HG02870 (cell line): ENCODE results near the gene ASZ1.

Experiments used
- ATAC-seq: cut with Tn5 transposase; IDR thresholded peaks from one replicate; pipeline ENCODE4 v1.9.1; 2021; ENCODE audit warnings: mild to moderate bottlenecking, moderate library complexity; ENCODE audit not compliant: unreplicated experiment

Gene ASZ1

DNA sequence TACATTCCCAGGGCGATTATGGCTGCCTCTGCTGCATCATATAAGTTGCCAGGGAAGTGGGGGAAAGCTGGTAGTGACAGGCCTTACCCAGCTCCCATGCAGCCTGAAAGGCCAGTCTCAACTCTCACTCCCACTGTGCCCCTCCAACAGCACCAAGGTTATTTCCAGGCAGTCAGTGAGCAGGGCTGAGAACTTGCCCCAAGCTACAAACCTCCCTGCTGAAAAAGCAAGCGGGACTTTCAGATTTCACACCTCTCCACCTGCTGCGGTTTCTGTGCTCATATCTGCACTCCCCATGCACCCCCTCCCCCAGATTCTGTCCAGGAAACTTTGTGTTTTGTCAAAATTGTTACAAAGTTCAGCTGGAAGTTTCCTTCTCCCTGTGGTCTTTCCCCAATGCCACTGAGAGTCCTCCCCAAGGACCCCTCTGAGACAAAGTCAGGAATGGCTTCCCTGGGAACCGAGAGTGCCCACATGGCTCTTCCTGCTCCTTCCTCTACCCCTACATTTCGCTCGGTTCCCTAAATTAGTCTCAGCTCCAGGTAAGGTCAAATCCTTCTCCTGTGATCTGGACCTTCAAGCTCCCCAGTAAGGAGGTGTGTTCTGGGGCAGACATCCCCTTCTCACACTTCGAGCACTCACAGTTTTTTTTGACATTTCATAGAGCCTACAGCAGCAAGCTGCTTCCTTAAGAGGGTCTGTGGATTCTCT, 79.2 kb downstream of the ASZ1 start:
- ATAC-seq, result peak; percentile 94

DNA sequence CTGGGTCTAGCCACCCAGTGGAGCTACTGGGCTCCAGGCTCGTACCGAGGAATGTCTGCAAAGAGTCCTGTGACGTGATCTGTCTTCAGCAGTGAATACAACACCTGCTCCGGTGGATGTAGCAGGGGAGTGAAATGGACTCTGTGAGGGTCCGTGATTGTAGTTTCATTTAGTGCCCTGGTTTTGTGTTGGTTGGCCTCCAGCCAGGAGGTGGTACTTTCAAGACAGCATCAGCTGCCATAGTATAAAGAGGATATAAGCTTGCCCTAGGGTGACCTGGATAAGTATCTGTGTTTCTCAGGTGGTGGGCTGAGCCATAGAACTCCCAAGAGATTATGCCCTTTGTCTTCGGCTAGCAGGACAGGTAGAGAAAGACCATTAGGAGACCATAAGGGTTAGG, 79.8 kb downstream of the ASZ1 start:
- ATAC-seq, result peak; percentile 15

DNA sequence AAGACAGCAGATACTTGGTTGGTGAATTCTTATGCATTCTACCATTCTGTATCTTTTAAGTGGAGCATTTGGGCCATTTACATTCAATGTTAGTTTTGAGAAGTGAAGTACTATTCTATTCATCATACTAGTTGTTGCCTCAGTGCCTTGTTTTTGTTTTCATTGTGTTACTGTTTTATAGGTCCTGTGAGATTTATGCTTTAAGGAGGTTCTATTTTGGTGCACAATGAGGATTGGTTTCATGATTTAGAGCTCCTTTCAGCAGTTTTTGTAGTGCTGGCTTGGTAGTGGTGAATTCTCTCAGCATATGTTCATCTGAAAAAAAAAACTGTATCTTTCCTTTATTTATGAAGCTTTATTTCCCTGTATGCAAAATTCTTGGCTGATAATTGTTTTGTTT, 81.1 kb downstream of the ASZ1 start:
- ATAC-seq, result no peak

DNA sequence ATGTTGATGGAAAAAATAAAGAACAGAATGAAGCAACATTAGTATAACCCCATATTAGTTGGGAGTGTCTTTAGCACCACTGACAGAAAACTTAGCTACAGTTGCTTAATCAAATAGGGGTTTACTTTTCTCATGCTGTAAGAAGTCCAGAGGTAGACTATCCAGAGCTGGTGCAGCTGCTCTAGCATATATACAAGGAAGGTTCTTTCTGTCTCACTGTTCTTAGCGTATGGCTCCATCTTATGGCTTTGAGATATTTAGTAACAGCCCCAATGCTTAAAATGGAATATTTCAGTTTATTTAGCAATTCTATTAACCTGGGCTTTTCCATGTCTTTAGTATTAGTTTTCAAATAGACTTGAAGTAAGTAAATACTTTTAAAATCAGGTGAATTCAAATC, 89.3 kb downstream of the ASZ1 start:
- ATAC-seq, result no peak

DNA sequence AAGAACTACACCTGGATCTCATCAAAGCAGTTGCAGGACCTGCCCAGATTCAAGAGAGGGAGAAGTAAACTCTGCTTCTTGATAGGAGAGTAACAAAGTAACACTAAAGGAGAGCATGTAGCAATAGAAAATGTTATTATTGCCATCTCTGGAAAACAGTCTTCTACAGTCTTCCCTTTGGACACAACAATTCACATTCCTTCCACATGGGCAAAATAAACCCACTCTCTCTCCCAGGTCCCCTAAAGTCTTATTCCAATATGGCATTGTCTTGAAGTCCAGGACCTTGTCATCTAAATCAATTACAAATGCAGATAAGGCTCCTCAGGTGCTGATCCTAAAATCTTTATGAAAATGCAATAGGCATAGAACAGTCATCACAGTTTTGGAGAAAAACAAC, 94.1 kb downstream of the ASZ1 start:
- no peak for ATAC-seq

DNA sequence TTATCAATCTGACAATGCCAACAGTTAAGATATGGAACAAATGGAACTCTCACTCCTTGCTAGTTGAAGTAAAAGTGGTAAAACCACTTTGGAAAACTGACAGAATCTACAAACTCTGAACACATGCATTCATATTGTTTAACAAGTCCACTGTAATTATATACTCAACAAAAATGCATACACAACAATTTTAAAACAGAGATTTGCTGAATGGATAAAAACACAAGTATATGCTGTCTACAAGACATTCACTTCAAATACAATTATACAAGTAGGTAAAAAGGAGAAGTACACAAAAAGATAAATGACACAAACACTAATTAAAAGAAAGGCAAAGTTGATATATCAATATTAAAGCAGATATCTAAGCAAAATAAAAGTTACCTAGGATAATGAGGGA, 95.3 kb downstream of the ASZ1 start:
- ATAC-seq, result no peak

DNA sequence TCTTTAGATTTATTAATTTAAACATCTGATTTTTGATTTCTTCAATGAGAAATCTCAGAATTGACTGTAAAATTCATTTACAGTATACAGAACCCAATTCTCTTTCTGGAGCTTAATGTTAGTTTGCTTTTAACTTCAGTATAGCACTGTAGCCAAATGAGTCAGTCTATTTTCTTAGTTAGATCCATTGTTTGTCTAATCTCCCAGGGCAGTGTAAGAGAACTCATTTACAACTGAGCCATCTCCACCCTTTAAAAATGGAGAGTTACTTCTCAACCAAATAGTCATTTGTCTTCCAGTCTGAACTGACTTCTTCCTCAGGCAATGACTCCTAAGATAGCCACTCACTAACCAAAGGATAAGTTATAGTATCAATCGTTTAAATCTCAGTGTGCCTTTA, 101.5 kb downstream of the ASZ1 start:
- ATAC-seq, result no peak

DNA sequence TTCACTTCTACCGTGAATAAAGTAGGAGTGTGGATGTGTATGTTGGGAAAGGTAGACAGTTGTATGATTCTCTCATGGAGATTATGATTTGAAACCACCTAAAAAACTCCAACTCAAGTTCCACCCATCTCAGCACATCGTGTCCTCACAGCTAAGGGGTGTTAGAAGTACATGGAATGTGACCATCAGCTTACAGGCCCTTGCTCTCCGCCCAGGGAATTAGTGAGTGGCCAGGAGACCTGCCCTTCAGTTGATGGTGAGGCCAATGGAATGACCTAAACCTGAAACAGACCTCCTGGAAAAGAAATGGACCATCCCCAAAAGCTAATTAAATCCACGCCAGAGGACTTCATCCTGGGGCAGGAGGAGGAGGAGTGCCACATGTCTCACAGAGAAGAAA, 102.3 kb downstream of the ASZ1 start:
- no peak for ATAC-seq

DNA sequence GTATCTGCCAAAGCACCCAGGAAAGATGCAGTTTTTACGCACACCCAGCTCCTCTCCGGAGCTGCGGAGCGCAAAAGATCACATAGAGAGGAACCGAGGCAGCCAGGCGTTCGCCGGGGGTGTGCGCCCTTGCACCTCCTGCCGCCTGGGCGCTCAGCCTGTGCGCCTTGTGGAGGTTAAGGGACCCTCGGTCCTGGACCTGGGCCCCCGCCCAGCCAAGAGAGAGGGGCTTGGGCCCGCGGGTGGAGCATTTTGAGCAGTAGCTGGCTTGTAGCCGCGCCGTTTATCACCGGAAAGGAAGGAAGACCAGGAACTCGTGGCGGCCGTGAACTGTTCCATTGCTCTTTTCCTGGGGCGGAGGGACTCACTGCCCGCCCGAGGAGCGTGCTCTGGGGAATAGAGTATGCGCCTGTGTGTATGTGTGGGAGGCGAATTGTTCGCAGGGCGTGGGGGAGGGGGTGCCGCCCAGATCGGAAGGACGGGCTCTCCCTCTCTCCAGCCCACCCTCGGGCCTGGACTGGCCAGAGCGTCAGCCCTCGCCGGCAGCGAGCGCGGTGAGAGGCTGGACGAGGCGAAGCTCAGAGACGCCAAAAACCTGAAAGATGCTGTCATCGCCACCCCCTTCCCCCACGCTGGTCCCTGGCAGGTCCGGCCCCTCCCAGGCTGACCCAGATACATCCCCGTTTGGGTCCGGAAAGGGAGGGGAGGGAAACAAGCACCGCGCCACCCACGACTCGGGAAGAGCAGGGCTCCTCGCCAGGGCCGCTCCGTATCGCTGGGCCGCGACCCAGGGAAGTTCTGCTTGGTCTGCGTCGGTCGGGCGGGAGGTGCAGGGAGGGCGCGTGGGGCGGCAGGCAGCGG, 103.2 kb downstream of the ASZ1 start:
- no peak for ATAC-seq

DNA sequence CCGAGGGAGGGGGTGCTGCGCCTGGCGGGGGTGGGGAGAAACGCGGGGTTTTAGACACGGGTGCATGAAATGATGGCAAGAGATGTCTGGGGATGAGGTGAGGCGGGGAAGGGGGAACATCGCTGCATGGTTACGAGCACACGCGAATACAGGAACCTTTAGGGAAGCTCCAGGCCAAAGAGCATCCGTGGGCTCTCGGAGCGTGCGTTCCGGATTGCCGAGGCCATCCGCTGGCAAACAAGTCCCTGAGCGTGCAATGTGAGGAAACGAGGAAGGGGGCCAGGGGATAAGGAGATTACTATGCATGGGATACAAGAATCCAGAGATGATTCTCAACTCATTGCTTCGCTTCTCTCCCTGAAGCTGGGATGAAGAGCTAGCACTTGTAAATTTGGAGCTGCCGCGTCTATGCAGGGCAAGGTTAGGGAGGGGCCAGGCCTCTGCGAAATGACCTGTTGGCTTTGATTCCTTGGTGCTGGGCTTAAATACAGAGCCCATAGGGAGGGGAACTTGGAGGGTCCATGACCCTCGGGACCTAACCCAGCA, 103.9 kb downstream of the ASZ1 start:
- ATAC-seq, result no peak

DNA sequence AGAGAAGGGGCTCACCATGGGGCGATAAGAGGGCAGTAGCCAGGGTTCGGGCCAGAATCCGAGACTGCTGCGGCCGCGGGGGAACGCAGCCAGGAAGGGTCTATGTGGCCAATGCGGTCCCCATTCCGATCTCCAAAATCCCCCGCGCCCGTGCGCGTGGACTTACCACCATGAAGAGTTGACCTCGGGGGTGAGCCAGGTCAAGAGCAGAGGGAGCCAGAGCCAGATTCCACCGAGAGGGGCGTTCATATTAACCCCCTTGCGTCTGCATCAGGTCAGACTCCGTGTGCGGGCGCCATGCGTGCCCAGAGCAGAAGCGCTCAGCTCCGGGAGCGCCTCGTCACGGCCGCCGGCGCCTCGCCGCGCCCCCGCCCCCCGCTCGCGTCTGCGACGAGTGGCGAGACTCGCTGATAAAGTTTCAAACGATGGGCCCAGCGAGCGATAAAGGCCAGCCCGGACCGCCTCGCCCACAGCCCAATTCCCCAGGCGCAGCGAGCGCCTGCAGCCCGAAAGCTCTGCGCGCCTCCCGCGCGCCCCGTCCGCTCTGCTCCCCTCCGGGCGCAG, 104.5 kb downstream of the ASZ1 start, which contains the start of gene WNT2:
Gene WNT2 (minus strand): TSS at position 318 of the 564 bp plus-strand sequence. CDS start 69 bp downstream, at position 249.
- no peak for ATAC-seq

DNA sequence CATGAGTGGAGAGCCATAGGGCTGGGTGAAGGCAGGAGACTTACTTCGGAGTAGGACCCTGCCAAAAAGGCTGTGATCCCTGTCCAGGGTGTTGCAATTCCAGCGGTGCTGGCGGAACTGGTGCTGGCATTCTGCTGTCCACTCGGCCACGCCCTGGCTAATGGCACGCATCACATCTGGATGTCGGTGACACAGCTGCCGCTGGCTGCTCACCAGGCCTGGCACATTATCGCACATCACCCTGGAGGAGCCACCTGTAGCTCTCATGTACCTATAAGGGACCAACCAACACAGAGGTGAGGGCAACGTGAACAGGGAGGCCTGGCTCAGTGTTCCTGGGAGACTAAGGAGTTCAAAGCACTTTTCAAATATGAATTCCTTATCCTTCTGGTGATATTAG, 106.8 kb downstream of the ASZ1 start:
- no peak for ATAC-seq

DNA sequence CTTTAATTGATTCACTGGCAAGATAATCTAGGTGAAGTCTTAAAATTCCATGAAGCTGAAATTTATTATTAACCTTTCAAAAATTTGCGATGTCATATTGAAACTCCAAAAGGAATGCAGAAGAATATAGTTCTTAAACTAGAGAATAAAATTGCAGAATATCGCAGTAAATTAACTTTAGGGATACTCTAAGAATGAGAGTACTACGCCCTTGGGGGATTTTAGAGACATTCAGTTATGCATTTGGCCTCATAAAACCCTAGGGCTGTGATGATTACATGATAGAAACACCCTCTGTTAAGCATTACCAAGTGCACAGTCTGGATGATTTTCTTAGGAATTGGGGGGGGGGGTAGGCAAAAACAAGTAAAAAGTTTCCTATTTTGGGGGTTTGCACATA, 108.1 kb downstream of the ASZ1 start:
- ATAC-seq, result no peak

DNA sequence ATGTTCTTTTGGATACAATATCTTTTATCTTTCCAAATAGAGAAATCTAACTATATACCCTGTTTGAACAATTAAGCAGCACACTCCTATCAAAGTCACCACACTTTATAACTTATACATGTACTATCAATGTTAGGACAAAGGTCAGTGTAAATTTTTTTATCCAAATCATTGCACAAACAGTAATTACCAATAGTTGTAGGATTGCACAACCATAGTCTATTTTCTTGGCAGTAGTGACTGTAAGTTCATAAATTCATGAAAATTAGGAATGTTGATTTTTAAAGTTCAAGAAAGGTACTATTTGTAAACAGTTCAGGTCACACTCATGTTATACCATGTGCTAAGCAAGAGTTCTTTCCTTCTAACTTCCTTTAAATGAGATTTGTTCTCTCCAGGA, 113.7 kb downstream of the ASZ1 start:
- ATAC-seq, result no peak
